Stimulated activated CD4-positive, alpha-beta T cell treated with anti-CD3 and anti-CD28 coated beads, Interleukin-1b, Interleukin-23, amount 100 ng/mL, for 4 hours (primary cell): ENCODE results near the gene BATF3.

Source experiments
- DNase-seq, 2 donors: peaks; one replicate each; pipeline ENCODE4 v3.0.0-alpha.2; 2020; ENCODE audit warnings: low read depth in 2 of 2

BATF3 gene

GRCh38 chr1:212684521-212685090 lies 15.0 kb downstream of the BATF3 start:
- DNase-seq = no peak

GRCh38 chr1:212684076-212684475 lies 15.6 kb downstream of the BATF3 start:
- DNase-seq = no peak

- no peak for DNase-seq
Measured at GRCh38 chr1:212683357-212683722, 16.3 kb downstream of the BATF3 start.

GRCh38 chr1:212680680-212681389 lies 18.8 kb downstream of the BATF3 start:
- DNase-seq = no peak

- no peak for DNase-seq
Measured at GRCh38 chr1:212678456-212679410, 20.9 kb downstream of the BATF3 start.

GRCh38 chr1:212677573-212677972 lies 22.1 kb downstream of the BATF3 start:
- DNase-seq = no peak

GRCh38 chr1:212677136-212677535 lies 22.5 kb downstream of the BATF3 start:
- DNase-seq = no peak

- no peak for DNase-seq
Measured at GRCh38 chr1:212675675-212676074, 24.0 kb downstream of the BATF3 start.

- DNase-seq = no peak
Measured at GRCh38 chr1:212674872-212675271, 24.8 kb downstream of the BATF3 start.

GRCh38 chr1:212671342-212672031 lies 28.2 kb downstream of the BATF3 start:
- no peak for DNase-seq

GRCh38 chr1:212670882-212671281 lies 28.8 kb downstream of the BATF3 start:
- DNase-seq = no peak

- DNase-seq = no peak
Measured at GRCh38 chr1:212670301-212670700, 29.3 kb downstream of the BATF3 start.

GRCh38 chr1:212669600-212669999 lies 30.0 kb downstream of the BATF3 start:
- no peak for DNase-seq

- no peak for DNase-seq
Measured at GRCh38 chr1:212669102-212669501, 30.5 kb downstream of the BATF3 start.

GRCh38 chr1:212668477-212668876 lies 31.2 kb downstream of the BATF3 start:
- no peak for DNase-seq

- no peak for DNase-seq
Measured at GRCh38 chr1:212667223-212668139, 32.2 kb downstream of the BATF3 start.

GRCh38 chr1:212666116-212666775 lies 33.4 kb downstream of the BATF3 start:
- DNase-seq = no peak

- DNase-seq = peak; percentile 74 to 83
Measured at GRCh38 chr1:212665241-212666115, 34.2 kb downstream of the BATF3 start.
